PC-9 (cell line): Measurements from ENCODE around the gene RNF41.

Source experiments
- CTCF ChIP-seq: fragments of 200-600 bp; sonication (generic); conservative IDR thresholded peaks from 2 replicates; pipeline ENCODE4 v1.6.1; 2017; ENCODE audit warnings: mixed run types, antibody characterized with exemption, mild to moderate bottlenecking, moderate library complexity
- EZH2 ChIP-seq: fragments of 200-600 bp; sonication (generic); IDR thresholded peaks from 2 replicates; pipeline ENCODE4 v1.8.0; 2017; ENCODE audit warnings: antibody characterized with exemption, low read depth

GRCh38 chr12:56158029-56158925 is 63.4 kb downstream of the RNF41 start, which contains the start of gene MYL6:
- TF ChIP-seq CTCF (no peak), EZH2 (no peak)
